GM12864 (cell line): Measurements from ENCODE around the gene MAPK8IP3.

Experiments used
- DNase-seq: peaks from one replicate; pipeline ENCODE4 v3.0.0-alpha.2; 2011; ENCODE audit warnings: low read depth
- H3K4me3 ChIP-seq: 2 replicates; pipeline ENCODE4 v1.5.1; 2011; ENCODE audit warnings: mild to moderate bottlenecking, low read depth, low read length, control low read depth
- CTCF ChIP-seq: IDR thresholded peaks from 2 replicates; pipeline ENCODE4 v1.5.1; 2011; ENCODE audit warnings: low read depth, mild to moderate bottlenecking, moderate library complexity, low read length, control low read depth, inconsistent platforms; ENCODE audit errors: missing control alignments

MAPK8IP3 gene

DNA sequence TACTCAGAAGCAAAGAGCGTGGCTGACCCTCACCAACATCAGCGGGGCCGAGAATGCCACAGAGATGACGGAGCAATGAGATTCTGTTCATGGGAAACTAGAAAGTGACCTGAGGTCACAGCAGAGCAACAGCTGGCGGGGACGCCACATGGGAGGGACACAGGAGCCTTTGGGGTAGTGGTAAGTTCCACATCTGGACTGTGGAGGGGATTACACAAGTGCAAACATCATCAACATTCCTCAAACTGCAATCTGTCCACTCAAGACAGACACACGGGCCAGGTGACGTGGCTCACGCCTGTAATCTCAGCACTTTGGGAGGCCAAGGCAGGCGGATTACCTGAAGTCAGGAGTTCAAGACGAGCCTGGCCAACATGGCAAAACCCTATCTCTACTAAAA, 109.5 kb downstream of the MAPK8IP3 start:
- DNase-seq: no peak
- no peak overlapping the region for H3K4me3 ChIP-seq
- no peak for TF ChIP-seq CTCF

GRCh38 chr16:1816396-1817275, 110.6 kb downstream of the MAPK8IP3 start:
- DNase-seq: no peak
- no peak for TF ChIP-seq CTCF
- H3K4me3 ChIP-seq: no peak overlapping the region

DNA sequence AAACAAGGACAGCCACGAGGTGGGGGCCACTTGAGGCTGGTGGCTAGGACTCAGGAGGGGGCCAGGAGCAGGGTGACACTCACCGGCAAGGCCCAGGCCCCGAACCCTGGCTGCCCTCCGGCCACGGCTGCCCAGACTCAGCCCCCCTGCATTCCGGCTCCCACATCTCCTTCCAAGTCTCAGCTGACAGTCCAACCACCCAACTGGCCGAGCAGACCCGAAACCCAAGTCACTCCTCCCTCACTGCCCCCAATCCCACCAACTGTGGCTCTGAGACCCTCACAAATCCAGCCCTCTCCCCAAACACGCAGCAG, 111.2 kb downstream of the MAPK8IP3 start:
- no peak for TF ChIP-seq CTCF
- DNase-seq: no peak
- no peak overlapping the region for H3K4me3 ChIP-seq

GRCh38 chr16:1817716-1818115, 111.7 kb downstream of the MAPK8IP3 start:
- no peak overlapping the region for H3K4me3 ChIP-seq
- DNase-seq: no peak
- no peak for TF ChIP-seq CTCF

DNA sequence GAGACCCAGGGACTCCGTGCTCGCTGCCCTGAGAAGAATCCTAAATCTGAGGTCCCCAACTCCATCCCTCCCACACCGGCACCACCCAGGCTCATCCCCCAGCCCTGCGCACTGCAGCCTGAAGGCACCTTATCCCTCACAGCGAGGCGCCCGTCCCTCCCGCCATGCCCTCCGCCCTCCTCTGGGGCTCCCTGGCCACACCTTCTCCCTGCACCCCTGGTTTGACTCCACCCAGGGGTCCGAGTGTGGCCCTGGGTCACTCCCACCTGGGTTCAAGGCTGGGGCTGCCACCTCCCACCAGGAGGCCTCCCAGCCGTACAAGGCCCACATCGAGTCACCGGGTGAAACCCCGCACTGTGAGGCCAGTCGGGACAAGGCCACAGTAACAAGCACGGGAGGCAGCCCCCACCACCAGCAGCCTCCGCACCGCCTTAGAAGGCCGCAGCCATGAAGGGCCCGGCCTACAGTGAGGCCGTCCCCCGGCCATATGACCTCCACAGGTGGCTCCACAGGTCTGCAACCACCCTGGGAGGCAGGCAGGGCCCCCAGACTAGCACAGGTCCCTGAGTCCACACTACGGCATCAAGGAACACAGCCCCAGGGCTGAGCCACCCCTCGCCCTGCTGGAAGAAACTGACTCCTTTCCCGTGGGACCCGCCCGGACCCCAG, 112.3 kb downstream of the MAPK8IP3 start:
- no peak overlapping the region for H3K4me3 ChIP-seq
- TF ChIP-seq CTCF: no peak
- no peak for DNase-seq

DNA sequence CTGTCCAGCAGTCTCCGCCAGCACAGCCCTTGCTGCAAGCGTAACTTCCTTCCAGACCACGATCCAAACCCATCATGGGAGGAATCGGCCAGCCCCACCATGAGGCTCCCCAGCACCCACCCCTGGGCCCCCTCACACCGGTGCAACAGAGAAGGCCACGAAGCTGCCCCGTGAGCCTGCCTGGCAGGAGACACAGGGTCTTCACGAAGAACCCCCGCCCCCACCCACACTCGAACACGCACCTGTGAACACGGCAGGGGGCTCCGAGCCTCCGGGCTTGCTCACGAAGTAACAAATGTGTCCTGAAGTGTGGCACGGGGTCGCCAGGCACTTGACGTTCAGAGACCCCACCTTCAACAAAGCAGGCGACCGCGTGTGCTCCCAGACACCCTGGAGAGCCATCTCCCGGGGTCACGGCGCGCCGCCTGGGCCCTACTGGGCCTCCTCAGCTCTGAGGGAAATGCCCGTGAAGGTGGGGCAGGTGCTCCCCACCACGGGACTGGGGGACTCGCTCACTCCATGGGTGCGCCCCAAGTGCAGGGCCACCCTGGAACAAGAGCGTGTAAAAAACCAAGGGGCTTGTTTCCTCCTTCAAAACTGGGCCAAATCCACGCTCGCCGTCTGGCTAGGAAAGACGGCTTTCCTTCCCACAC, 113.0 kb downstream of the MAPK8IP3 start:
- no peak overlapping the region for H3K4me3 ChIP-seq
- DNase-seq: no peak
- no peak for TF ChIP-seq CTCF
